HEK293 (cell line): ENCODE measurements around the gene USHBP1.
"Not testable (repeated sequence)": the region's sequence is repeated elsewhere in the genome, so short reads cannot be mapped to it uniquely, and the experiment has no call there.

Source experiments
- CTCF ChIA-PET: fragments of 350-600 bp; formaldehyde crosslinking; extraction: SDS; loops from one replicate; lab custom pipeline; 2021; ENCODE audit warnings: antibody characterized with exemption; lab: Yijun Ruan, JAX
- POLR2A ChIA-PET: fragments of 300-600 bp; formaldehyde crosslinking; extraction: SDS; loops from one replicate; lab custom pipeline; 2020; ENCODE audit warnings: antibody characterized with exemption, inconsistent platforms; lab: Yijun Ruan, JAX
- H3K27ac ChIP-seq: fragments of 200-500 bp; sonication (Bioruptor generic); 2 replicates; pipeline ENCODE4 v1.5.1; 2014; ENCODE audit warnings: low read depth, low read length, control low read depth, inconsistent platforms; ENCODE audit errors: extremely low read depth
- H3K36me3 ChIP-seq, 2 experiments: fragments of 200-500 bp in 1 of 2; sonication (Bioruptor generic) in 1 of 2; 1 replicate in 1 of 2; 2 replicates in 1 of 2; pipeline ENCODE4 v1.5.1; 2014 to 2017; ENCODE audit warnings: inconsistent platforms in 2 of 2, low read length in 2 of 2; ENCODE audit not compliant: control insufficient read depth in 2 of 2, insufficient read depth in 1 of 2
- H3K4me1 ChIP-seq: fragments of 200-500 bp; sonication (Bioruptor generic); 2 replicates; pipeline ENCODE4 v1.5.1; 2014; ENCODE audit warnings: mild to moderate bottlenecking, low read length, inconsistent platforms; ENCODE audit not compliant: control insufficient read depth, insufficient read depth
- H3K4me3 ChIP-seq: 2 replicates; pipeline ENCODE4 v1.5.1; 2011; ENCODE audit warnings: low read depth, mild to moderate bottlenecking, control low read depth, low read length, moderate library complexity
- H3K9me3 ChIP-seq: fragments of 200-500 bp; sonication (Bioruptor generic); 2 replicates; pipeline ENCODE4 v1.5.1; 2014; ENCODE audit warnings: low read depth, low read length, inconsistent platforms; ENCODE audit not compliant: control insufficient read depth, insufficient read depth
- GLIS2 ChIP-seq: fragments of 450-650 bp; formaldehyde crosslinking; IDR thresholded peaks from 2 replicates; pipeline ENCODE4 v1.5.1; 2016; ENCODE audit warnings: missing biosample characterization, missing genetic modification characterization
- KLF8 ChIP-seq: fragments of 450-650 bp; formaldehyde crosslinking; IDR thresholded peaks from 2 replicates; pipeline ENCODE4 v1.5.1; 2016; ENCODE audit warnings: missing biosample characterization, missing genetic modification characterization
- OSR2 ChIP-seq: fragments of 450-650 bp; formaldehyde crosslinking; IDR thresholded peaks from 2 replicates; pipeline ENCODE4 v1.5.1; 2016; ENCODE audit warnings: missing biosample characterization, missing genetic modification characterization
- PRDM1 ChIP-seq: fragments of 450-650 bp; formaldehyde crosslinking; IDR thresholded peaks from 2 replicates; pipeline ENCODE4; 2016; ENCODE audit warnings: missing biosample characterization, missing genetic modification characterization
- PRDM6 ChIP-seq: fragments of 450-650 bp; formaldehyde crosslinking; IDR thresholded peaks from 2 replicates; pipeline ENCODE4 v1.5.1; 2017; ENCODE audit warnings: missing biosample characterization, missing genetic modification characterization
- REPIN1 ChIP-seq: fragments of 450-650 bp; formaldehyde crosslinking; IDR thresholded peaks from 2 replicates; pipeline ENCODE4 v1.5.1; 2017; ENCODE audit warnings: missing biosample characterization, missing genetic modification characterization, low read depth
- SP3 ChIP-seq: fragments of 450-650 bp; formaldehyde crosslinking; IDR thresholded peaks from 2 replicates; pipeline ENCODE4 v1.5.1; 2016; ENCODE audit warnings: missing biosample characterization, missing genetic modification characterization
- TCF7L2 ChIP-seq: IDR thresholded peaks from 2 replicates; pipeline ENCODE4 v1.6.1; 2011; ENCODE audit warnings: low read depth, mild to moderate bottlenecking, inconsistent platforms, low read length, moderate library complexity, borderline replicate concordance
- ZBTB1 ChIP-seq: fragments of 450-650 bp; formaldehyde crosslinking; IDR thresholded peaks from 2 replicates; pipeline ENCODE4 v1.5.1; 2016; ENCODE audit warnings: missing biosample characterization, missing genetic modification characterization
- ZIC2 ChIP-seq: fragments of 450-650 bp; formaldehyde crosslinking; IDR thresholded peaks from 2 replicates; pipeline ENCODE4 v1.5.1; 2016; ENCODE audit warnings: missing biosample characterization, missing genetic modification characterization
- ZNF133 ChIP-seq: fragments of 450-650 bp; formaldehyde crosslinking; IDR thresholded peaks from 2 replicates; pipeline ENCODE4 v1.5.1; 2016; ENCODE audit warnings: missing biosample characterization, missing genetic modification characterization
- ZNF155 ChIP-seq: fragments of 450-650 bp; formaldehyde crosslinking; IDR thresholded peaks from 2 replicates; pipeline ENCODE4 v1.5.1; 2016; ENCODE audit warnings: missing biosample characterization, missing genetic modification characterization
- ZNF16 ChIP-seq: fragments of 450-650 bp; formaldehyde crosslinking; IDR thresholded peaks from 2 replicates; pipeline ENCODE4 v1.5.1; 2016; ENCODE audit warnings: low read depth, missing biosample characterization, missing genetic modification characterization
- ZNF184 ChIP-seq: fragments of 450-650 bp; IDR thresholded peaks from 2 replicates; pipeline ENCODE4 v1.5.1; 2018; ENCODE audit warnings: missing biosample characterization, mild to moderate bottlenecking, missing genetic modification characterization
- ZNF350 ChIP-seq: fragments of 450-650 bp; formaldehyde crosslinking; IDR thresholded peaks from 2 replicates; pipeline ENCODE4 v1.5.0; 2017; ENCODE audit warnings: missing biosample characterization, mild to moderate bottlenecking, missing genetic modification characterization
- ZNF426 ChIP-seq: fragments of 450-650 bp; formaldehyde crosslinking; IDR thresholded peaks from 2 replicates; pipeline ENCODE4 v1.5.1; 2017; ENCODE audit warnings: missing biosample characterization, missing genetic modification characterization, mild to moderate bottlenecking, inconsistent platforms, moderate library complexity
- ZNF48 ChIP-seq: fragments of 450-650 bp; formaldehyde crosslinking; IDR thresholded peaks from 2 replicates; pipeline ENCODE4 v1.5.1; 2016; ENCODE audit warnings: missing biosample characterization, missing genetic modification characterization
- ZNF654 ChIP-seq: fragments of 450-650 bp; formaldehyde crosslinking; IDR thresholded peaks from 2 replicates; pipeline ENCODE4 v1.5.1; 2016; ENCODE audit warnings: low read depth, missing biosample characterization, missing genetic modification characterization
- ZNF660 ChIP-seq: fragments of 450-650 bp; IDR thresholded peaks from 2 replicates; pipeline ENCODE4 v1.5.1; 2018; ENCODE audit warnings: missing biosample characterization, mild to moderate bottlenecking, missing genetic modification characterization
- TF ChIP-seq, protein P1 (sequence below): fragments of 450-650 bp; formaldehyde crosslinking; IDR thresholded peaks from 2 replicates; pipeline ENCODE4 v1.5.1; 2016; ENCODE audit warnings: missing biosample characterization, missing genetic modification characterization
- TF ChIP-seq, protein P2 (sequence below): fragments of 450-650 bp; formaldehyde crosslinking; IDR thresholded peaks from 2 replicates; pipeline ENCODE4 v1.5.1; 2016; ENCODE audit warnings: missing biosample characterization, missing genetic modification characterization
- TF ChIP-seq, protein P3 (sequence below): fragments of 450-650 bp; formaldehyde crosslinking; IDR thresholded peaks from 2 replicates; pipeline ENCODE4 v1.5.1; 2016; ENCODE audit warnings: missing biosample characterization, missing genetic modification characterization

Gene USHBP1

DNA sequence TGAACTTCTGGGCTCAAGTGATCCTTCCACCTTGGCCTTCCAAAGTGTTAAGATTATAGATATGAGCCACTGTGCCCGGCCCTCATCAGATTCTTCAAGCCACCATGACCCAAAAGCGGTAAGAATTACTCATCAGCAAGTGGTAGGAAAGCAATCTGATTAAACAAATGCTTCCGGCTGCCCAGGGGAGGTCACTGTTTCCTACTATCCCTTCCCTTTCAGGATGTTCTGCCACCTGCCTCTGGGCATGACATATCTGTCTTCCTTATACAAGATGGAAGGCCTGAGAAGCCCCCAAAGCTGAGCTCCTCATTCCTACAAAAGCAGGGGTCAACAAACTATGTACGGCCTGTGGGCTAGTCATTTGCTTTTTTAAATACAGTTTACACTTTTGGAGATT is 31.7 kb upstream of the USHBP1 start (continued):
- TF ChIP-seq, protein P1, sequence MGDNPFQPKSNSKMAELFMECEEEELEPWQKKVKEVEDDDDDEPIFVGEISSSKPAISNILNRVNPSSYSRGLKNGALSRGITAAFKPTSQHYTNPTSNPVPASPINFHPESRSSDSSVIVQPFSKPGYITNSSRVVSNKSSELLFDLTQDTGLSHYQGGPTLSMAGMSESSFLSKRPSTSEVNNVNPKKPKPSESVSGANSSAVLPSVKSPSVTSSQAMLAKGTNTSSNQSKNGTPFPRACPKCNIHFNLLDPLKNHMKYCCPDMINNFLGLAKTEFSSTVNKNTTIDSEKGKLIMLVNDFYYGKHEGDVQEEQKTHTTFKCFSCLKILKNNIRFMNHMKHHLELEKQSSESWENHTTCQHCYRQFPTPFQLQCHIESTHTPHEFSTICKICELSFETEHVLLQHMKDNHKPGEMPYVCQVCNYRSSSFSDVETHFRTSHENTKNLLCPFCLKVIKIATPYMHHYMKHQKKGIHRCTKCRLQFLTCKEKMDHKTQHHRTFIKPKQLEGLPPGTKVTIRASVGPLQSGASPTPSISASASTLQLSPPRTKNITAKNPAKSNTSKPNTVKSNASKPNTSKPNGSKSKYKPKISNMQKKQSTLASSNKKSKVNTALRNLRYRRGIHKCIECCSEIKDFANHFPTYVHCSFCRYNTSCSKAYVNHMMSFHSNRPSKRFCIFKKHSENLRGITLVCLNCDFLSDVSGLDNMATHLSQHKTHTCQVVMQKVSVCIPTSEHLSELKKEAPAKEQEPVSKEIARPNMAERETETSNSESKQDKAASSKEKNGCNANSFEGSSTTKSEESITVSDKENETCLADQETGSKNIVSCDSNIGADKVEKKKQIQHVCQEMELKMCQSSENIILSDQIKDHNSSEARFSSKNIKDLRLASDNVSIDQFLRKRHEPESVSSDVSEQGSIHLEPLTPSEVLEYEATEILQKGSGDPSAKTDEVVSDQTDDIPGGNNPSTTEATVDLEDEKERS: no peak
- TF ChIP-seq SP3 (tag by site-specific recombination) (no peak), ZNF426 (tag by site-specific recombination) (no peak), ZBTB1 (tag by site-specific recombination) (no peak), KLF8 (tag by site-specific recombination) (no peak), PRDM1 (tag by site-specific recombination) (peak; percentile 34; the same call in 1 of the 2 replicates), ZIC2 (no peak), ZNF654 (tag by site-specific recombination) (peak; percentile 40), ZNF350 (tag by site-specific recombination) (no peak), ZNF48 (no peak), GLIS2 (no peak), ZNF155 (tag by site-specific recombination) (no peak), ZNF184 (tag by site-specific recombination) (no peak), REPIN1 (tag by site-specific recombination) (no peak), ZNF660 (tag by site-specific recombination) (no peak), OSR2 (tag by site-specific recombination) (peak; percentile 15; the same call in 1 of the 2 replicates)
- TF ChIP-seq, protein P2, sequence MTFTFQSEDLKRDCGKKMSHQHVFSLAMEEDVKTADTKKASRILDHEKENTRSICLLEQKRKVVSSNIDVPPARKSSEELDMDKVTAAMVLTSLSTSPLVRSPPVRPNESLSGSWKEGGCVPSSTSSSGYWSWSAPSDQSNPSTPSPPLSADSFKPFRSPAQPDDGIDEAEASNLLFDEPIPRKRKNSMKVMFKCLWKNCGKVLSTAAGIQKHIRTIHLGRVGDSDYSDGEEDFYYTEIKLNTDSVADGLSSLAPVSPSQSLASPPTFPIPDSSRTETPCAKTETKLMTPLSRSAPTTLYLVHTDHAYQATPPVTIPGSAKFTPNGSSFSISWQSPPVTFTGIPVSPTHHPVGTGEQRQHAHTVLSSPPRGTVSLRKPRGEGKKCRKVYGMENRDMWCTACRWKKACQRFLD: no peak

DNA sequence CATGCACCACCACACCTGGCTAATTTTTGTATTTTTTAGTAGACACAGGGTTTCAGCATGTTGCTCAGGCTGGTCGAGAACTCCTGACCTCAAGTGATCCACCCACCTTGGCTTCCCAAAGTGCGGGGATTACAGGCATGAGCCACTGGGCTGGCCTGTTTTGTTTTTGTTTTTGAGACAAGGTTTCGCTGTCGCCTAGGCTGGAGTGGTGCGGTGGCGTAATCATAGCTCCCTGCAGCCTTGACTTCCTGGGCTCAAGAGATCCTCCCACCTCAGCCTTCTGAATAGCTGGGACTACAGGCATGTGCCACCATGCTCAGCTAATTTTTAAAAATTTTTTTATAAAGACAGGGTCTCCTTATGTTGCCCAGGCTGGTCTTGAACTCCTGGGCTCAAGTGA is 31.0 kb upstream of the USHBP1 start:
- not testable (repeated sequence) for H3K4me3 ChIP-seq, H3K4me1 ChIP-seq, H3K27ac ChIP-seq, H3K9me3 ChIP-seq
- CTCF ChIA-PET: interaction anchor here (2.1 kb wide), 1 partner anchor 90 kb away, joined by 10 read pairs; no protein-coding TSS in a partner anchor
- POLR2A ChIA-PET: interaction anchor here (1.5 kb wide), 1 partner anchor 7 kb away, joined by 3 read pairs; the partner anchor contains the start of gene ABHD8
- peaks cover 0 to 46% of the 10 kb centered on the region in 2 experiments; a peak in 2 of 3 replicates for H3K36me3 ChIP-seq

GRCh38 chr19:17294051-17294891 is 29.7 kb upstream of the USHBP1 start:
- Histone ChIP-seq H3K4me1 (no peaks in the 10 kb centered on the region), H3K4me3 (no peak overlapping the region), H3K9me3 (no peaks in the 10 kb centered on the region), H3K27ac (no peak overlapping the region), H3K36me3 (peaks cover 0 to 40% of the 10 kb centered on the region in 2 experiments; a peak in 2 of 3 replicates)
- POLR2A ChIA-PET: interaction anchor here (1.4 to 1.5 kb wide), 2 partner anchors 9 to 11 kb away, joined by 3 read pairs; partner anchors contain the start of genes ABHD8 and MRPL34
- CTCF ChIA-PET: interaction anchor here (0.6 to 1.0 kb wide), 2 partner anchors 10 to 91 kb away, joined by 4 to 5 read pairs; no protein-coding TSS in a partner anchor
- TF ChIP-seq ZNF184 (tag by site-specific recombination) (no peak), ZNF133 (tag by site-specific recombination) (no peak), ZNF16 (tag by site-specific recombination) (no peak), TCF7L2 (no peak), PRDM6 (no peak)
- TF ChIP-seq, protein P3, sequence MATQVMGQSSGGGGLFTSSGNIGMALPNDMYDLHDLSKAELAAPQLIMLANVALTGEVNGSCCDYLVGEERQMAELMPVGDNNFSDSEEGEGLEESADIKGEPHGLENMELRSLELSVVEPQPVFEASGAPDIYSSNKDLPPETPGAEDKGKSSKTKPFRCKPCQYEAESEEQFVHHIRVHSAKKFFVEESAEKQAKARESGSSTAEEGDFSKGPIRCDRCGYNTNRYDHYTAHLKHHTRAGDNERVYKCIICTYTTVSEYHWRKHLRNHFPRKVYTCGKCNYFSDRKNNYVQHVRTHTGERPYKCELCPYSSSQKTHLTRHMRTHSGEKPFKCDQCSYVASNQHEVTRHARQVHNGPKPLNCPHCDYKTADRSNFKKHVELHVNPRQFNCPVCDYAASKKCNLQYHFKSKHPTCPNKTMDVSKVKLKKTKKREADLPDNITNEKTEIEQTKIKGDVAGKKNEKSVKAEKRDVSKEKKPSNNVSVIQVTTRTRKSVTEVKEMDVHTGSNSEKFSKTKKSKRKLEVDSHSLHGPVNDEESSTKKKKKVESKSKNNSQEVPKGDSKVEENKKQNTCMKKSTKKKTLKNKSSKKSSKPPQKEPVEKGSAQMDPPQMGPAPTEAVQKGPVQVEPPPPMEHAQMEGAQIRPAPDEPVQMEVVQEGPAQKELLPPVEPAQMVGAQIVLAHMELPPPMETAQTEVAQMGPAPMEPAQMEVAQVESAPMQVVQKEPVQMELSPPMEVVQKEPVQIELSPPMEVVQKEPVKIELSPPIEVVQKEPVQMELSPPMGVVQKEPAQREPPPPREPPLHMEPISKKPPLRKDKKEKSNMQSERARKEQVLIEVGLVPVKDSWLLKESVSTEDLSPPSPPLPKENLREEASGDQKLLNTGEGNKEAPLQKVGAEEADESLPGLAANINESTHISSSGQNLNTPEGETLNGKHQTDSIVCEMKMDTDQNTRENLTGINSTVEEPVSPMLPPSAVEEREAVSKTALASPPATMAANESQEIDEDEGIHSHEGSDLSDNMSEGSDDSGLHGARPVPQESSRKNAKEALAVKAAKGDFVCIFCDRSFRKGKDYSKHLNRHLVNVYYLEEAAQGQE (tag by site-specific recombination): no peak
